ENCODE results near the gene ZNF722.
"Not testable (repeated sequence)": the region's sequence is repeated elsewhere in the genome, so short reads cannot be mapped to it uniquely, and the experiment has no call there.

ZNF722 gene

DNA sequence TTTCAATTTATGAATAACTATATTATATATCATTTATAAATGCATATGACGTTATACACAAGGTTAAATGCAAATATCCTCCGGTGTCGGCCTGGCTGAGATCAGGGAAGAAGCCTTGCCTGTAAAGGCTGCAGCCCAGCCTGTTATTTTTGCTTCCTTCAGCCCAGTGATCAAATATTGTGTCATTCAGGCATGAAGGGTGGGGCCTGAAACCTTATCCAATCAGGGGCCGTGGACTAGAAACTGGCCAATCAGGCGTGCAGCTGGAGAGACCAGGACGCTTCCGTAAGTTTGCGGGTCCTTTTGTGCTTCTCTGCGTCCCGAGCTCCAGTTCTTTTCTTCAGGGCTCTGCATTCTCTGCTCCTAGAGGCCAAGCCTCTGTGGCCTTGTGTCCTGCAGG lies at the start of gene ZNF722:
TSS of gene ZNF722 (plus strand) at position 301 of the 400 bp plus-strand sequence. CDS start 113 bp downstream, outside the sequence.
- no peak for DNase-seq

DNA sequence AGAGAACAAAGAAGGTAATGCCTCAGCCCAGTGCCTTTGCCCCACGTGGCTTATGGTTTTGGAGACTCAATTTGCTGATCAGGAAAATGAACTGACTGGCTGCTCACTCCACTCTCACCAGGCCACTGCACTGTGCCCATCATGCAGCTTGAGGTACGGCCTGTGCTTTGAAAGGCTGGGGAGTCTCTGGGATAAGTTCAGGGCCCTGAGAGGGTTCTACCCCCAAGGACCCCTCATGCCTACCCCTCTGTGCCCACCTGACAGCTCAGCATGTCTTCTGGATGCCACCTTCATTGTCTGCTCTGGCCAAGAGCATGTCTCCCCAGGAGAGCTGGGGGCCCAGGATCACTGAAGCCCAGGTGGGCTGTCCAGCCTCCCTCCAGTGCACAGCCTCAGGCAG lies 45.5 kb upstream of the ZNF722 start:
- no peak for DNase-seq

DNA sequence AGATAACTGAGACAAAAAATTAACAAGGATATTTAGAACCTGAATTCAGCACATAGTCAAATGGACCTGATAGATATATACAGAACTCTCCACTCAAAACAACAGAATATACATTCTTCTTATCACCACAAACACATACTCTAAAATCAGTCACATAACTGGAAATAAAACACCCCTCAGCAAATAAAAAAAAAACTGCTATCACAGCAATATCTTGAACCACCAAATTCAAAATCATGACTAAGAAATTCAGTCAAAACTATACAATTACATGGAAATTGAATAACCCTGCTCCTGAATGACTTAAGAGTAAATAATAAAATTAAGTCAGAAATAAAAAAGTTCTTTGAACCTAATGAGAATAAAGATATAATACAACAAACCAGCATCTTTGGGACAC lies 30.0 kb upstream of the ZNF722 start:
- no peak for DNase-seq

DNA sequence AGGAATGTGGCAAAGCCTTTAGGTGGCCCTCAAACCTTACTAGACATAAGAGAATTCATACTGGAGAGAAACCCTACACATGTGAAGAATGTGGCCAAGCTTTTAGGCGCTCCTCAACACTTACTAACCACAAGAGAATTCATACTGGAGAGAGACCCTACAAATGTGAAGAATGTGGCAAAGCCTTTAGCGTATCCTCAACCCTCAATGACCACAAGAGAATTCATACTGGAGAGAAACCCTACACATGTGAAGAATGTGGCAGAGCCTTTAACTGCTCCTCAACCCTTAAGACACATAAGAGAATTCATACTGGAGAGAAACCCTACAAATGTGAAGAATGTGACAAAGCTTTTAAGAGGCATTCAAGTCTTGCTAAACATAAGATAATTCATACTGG lies 16.8 kb downstream of the ZNF722 start:
- DNase-seq = not testable (repeated sequence)

DNA sequence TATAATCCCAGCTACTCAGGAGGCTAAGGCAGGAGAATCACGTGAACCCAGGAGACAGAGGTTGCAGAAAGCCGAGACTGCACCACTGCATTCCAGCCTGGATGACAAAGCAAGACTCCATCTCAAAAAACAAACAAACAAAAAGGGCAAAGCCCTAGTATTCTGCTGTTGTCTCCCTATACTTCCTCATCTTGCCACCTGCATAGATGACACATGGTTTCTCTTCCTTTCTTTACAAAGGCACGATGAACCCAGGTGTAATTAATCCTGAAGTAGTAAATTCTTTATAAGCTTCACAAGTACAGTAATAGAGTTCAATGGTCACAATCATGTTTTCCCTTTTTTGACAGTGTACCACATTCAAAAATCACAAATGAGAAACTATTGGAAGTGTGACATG lies 36.7 kb downstream of the ZNF722 start:
- DNase-seq = no peak

DNA sequence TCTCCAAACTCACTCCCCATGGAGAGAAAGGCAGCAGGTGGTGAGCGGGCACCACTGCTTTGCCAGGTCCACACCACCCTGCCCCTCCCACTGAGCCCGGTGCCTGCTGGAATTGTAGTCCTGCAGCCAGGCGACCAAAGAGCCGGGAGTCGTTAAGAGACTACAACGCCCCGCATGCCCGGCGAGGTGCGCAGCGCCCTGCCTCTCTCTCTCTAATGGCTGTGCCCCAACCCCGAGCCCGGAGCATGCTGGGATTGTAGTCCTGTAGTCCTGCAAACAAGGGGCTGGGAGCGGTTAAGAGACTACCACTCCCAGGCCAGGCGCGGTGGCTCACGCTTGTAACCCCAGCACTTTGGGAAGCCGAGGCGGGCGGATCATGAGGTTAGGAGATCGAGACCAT lies 38.4 kb downstream of the ZNF722 start:
- DNase-seq = no peak

DNA sequence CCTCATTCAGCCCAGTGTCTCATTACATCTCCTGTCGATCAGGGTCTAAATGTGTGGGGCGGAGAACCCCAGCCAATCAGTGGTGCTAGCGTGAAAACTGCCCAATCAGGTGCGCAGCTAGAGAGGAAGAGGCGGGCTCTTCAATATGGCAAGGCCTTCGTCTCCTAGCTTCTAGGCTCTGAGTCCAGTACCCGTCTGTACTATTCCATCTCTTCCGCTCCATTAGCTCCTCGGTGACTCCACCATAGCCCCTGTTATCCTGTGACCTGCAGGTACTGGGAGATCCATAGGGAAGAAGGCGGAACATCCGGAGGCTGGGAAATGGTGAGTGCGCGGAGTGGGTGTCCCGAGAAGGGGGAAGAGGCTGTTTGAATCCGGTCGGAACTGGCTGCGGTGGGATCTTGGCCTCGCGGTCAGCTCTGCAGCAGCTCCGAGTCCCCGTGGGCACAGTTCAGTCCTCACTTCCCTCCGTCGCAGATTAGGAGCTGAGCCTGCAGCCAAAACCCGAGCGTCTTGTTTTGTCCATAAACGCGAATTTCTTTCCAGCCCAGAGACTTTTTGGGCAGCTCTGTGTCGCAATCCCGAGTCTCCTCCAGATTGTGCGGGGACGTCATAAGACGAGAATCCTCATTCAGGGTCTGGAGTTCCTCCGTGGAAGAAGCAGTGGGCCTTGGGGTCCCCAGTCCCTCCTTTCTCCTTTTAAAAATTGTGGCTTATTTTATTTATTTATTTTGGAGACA lies 46.8 kb downstream of the ZNF722 start, which contains the start of gene ZNF727:
TSS of gene ZNF727 (plus strand) at position 134 of the 740 bp plus-strand sequence. CDS start at position 322, 188 bp downstream.
- peak; percentile 58 for DNase-seq

DNA sequence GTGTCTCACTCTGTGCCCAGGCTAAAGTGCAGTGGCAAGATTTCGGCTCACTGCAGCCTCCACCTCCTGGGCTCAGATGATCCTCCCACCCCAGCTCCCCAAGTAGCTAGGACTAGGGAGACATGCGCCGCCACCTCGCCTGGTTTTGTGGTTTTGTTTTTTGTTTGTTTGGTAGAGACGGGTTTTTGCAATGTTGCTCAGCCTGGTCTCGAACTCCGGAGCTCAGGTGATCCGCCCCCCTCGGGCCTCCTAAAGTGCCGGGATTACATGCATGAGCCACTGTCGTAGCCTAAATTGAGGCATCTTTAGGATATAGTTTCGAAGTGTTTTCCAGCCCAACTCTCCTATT lies 47.4 kb downstream of the ZNF722 start:
- no peak for DNase-seq
